Fibroblast of villous mesenchyme (primary cell): ENCODE measurements around the gene TSPAN12. TPM values are rescaled to one million over a fixed set of nuclear protein-coding genes. Genes with fewer than 3 reads are reported as not detected.

Experiments used
- DNase-seq: peaks from one replicate; pipeline ENCODE4 v3.0.0-alpha.2; 2010; ENCODE audit warnings: low read depth
- H3K4me3 ChIP-seq: 2 replicates; pipeline ENCODE4 v1.5.1; 2011; ENCODE audit warnings: low read depth, mild to moderate bottlenecking, low read length
- total RNA-seq: library from RNA; depleted of rRNA; stranded (reverse); fragments of >200 nt; gene quantifications from 2 replicates; pipeline ENCODE4 v1.2.3, GENCODE V29; 2012
- TF ChIP-seq, protein P1 (sequence below): IDR thresholded peaks from 2 replicates; pipeline ENCODE4 v1.5.1; 2012; ENCODE audit warnings: low read depth, mild to moderate bottlenecking, low read length; ENCODE audit not compliant: insufficient read depth

Gene TSPAN12
- total RNA-seq, 1 donor: 4.7 TPM

DNA sequence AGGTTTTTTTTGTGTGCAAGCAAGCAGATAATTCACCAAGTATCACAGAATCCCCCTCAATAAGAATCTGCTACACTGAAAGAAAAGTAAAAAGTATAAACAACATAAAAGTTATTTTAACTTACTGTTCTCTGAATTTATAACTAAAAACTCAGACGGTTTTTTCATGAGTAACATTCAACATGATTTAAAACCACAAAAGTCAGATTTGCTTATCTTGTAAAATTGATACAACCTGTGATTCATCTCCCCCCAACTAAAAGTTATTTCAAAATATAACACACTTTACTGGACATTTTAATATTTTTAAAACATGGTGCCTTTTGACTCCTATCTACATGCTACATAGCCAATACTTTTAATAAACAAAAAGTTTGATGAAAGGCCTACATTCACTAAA, 32.8 kb downstream of the TSPAN12 start:
- no peak overlapping the region for H3K4me3 ChIP-seq
- TF ChIP-seq, protein P1, sequence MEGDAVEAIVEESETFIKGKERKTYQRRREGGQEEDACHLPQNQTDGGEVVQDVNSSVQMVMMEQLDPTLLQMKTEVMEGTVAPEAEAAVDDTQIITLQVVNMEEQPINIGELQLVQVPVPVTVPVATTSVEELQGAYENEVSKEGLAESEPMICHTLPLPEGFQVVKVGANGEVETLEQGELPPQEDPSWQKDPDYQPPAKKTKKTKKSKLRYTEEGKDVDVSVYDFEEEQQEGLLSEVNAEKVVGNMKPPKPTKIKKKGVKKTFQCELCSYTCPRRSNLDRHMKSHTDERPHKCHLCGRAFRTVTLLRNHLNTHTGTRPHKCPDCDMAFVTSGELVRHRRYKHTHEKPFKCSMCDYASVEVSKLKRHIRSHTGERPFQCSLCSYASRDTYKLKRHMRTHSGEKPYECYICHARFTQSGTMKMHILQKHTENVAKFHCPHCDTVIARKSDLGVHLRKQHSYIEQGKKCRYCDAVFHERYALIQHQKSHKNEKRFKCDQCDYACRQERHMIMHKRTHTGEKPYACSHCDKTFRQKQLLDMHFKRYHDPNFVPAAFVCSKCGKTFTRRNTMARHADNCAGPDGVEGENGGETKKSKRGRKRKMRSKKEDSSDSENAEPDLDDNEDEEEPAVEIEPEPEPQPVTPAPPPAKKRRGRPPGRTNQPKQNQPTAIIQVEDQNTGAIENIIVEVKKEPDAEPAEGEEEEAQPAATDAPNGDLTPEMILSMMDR: no peak
- DNase-seq: no peak

DNA sequence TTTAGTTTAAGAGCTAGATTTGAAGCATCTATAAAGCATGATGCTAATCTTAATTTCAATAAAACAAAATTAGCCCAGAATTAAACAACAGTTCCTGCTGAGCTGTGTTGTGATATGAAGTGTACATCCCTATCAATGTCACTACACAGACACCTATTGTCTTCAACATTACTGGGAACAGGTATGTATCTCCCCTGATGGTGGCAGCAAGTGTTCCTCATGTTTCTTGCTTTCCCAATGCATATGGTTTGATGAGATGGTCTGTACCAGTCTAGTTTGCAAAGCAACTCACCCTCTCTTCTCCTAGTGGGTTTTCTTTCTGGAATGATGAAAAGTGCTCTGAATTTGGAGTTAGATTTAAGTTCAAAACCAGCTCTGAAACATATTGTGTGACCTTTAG, 38.1 kb downstream of the TSPAN12 start:
- H3K4me3 ChIP-seq: no peak overlapping the region
- TF ChIP-seq, protein P1: no peak

DNA sequence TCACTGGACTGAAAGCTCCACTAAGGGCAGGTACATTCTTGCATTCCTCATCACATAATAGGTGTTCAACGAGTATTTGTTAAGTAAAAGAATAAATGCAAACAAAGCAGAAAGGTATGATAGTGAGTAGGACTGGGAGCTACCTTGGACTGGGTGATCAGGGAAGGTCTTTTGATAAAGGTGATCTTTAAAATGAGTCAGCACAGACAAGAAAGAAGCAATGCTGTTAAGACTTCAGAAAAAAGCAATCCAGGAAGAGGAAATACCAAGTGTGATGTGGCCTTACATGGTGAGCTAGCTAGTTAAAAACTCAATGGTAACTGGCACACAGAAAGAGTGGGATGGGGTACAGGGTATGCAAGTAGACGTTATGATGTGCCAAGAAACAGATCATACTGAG, 40.1 kb downstream of the TSPAN12 start:
- no peak for DNase-seq
- H3K4me3 ChIP-seq: no peak overlapping the region
- TF ChIP-seq, protein P1: no peak

More for the DNA sequence above, 38.1 kb downstream of the TSPAN12 start:
- no peak for DNase-seq

DNA sequence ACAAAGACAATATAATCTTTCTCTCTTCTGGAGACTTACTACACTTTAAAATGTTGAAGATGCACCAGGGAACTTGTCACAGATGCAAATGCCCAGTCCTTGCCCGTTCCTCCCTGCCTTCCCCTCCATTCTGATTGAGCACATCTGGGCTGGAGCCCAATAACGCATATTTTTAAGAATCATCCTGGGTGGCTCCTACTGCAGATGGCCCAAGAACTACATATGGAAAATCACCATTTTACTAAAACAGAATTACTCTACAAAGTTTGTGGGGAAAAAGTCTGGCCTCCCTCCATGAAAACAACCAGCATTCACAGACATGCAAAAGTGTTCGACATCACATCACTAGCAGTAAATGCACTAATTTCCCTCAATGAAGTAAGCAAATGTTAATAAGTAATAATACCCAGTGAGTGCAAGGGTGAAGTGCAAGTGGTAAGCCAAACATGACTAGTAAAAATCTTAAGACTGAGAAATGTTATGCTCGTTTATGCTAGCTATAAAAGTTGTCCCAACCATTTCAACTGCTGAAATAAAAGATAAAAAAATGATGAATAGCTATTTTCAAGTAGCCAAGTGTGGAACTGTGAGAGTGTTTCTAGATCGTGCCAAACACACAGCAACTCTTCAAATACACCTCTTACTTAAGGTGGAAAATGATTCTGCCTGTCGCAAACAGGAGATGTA, 43.5 kb downstream of the TSPAN12 start:
- no peak for DNase-seq
- TF ChIP-seq, protein P1: no peak
- H3K4me3 ChIP-seq: no peak overlapping the region

DNA sequence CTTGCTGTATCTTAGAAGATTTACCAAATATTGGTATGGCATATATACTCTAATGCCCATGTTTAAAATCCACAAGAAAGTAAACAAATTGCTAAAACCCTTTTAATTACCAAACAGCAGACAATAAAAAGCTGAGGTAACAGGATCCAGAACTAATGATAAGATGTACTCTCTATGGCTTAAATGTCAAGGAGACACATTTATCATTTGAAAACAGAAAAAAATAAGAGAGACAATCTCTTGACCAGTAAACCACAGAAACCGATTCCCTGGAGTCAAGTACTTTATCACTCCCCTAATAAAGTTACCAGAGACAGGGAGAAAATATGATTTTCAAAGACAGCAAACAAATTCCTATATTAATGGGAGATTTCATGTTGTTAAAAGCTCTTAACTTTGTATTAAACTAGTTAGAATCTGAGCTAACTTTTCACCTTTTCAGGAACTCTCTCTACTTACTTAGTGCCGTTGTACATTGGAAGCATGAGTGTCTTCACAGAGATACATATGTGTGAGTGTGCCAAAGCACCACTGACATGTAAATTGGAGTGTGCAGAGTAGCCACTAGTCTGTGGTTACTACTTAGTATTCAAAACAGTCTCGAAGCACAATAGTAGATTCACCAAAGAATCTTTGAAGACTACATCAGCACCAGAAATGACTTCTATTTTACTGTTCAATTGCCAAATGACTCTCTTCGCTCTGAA, 44.2 kb downstream of the TSPAN12 start:
- H3K4me3 ChIP-seq: no peak overlapping the region
- TF ChIP-seq, protein P1: no peak
- no peak for DNase-seq

DNA sequence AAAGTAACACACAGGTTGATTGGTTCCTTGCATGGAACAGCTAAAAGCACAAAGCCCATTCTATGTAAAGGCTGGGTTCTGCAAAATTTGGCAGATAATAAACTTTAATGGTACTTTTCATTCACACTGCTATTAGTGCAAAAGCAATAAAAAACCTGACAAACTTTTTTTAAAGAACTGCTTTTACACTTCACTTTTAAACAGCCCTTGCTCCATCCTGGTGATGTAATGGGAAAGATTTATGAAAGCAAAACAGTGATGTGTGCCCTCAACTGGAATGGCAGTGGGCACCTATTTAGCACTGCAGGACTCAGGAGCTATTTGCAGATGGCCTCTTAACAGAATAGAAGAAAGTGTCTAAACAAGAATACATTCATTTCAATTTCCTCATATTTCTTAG, 44.9 kb downstream of the TSPAN12 start:
- H3K4me3 ChIP-seq: no peak overlapping the region
- TF ChIP-seq, protein P1: no peak

More for the DNA sequence above, 44.9 kb downstream of the TSPAN12 start:
- no peak for DNase-seq
